Measurements from ENCODE around the gene DTNB. TPM values are rescaled to one million over a fixed set of nuclear protein-coding genes. Genes with fewer than 3 reads are reported as not detected.

Gene DTNB
- total and polyA plus RNA-seq, 2 donors (not counting 3 experiments of a cell fraction or from before 2014, with no cell fraction given) = 11.5 to 17.0 TPM

GRCh38 chr2:25473131-25473530, 200.2 kb downstream of the DTNB start:
- CTCF ChIA-PET = interaction anchor here (1.0 to 1.2 kb wide), 2 partner anchors 111 to 192 kb away, joined by 3 read pairs; no protein-coding TSS in a partner anchor
- BruUV-seq (replicated peaks) = no TSS peak
- H4K20me1 ChIP-seq (replicated peaks; ENCODE audit: control insufficient read depth, extremely low read depth, insufficient read depth, low read length) = no peaks in the 10 kb centered on the region
- no peak for FAIRE-seq
- no peaks in the 10 kb centered on the region for H3K27me3 ChIP-seq (ENCODE audit: control insufficient read depth in 2 of 2, insufficient read depth in 2 of 2, low read length in 2 of 2)
- no peaks in the 10 kb centered on the region for H3K79me2 ChIP-seq (ENCODE audit: control insufficient read depth, insufficient read depth, low read length)
- DNase-seq (ENCODE audit: low read depth, low spot score) = no peak
- H2AFZ ChIP-seq (ENCODE audit: low read depth, low read length) = no peak overlapping the region
- POLR2A ChIA-PET = no interaction called here
- no peak overlapping the region for H3K4me2 ChIP-seq (ENCODE audit: insufficient read depth, low read length)
- dilution Hi-C loops (cut with MboI; ENCODE audit: extremely low pct_ligation_motif_present, low sequenced_read_pairs) (no loop called here), intact Hi-C loops (cut with micrococcal nuclease) (no loop called here)
- no peaks in the 10 kb centered on the region for H3K36me3 ChIP-seq (ENCODE audit: control insufficient read depth in 2 of 2, extremely low read depth in 1 of 2, insufficient read depth in 2 of 2, low read length in 2 of 2)
- no peak overlapping the region for H3K4me3 ChIP-seq (replicated peaks in 1 of 3; ENCODE audit: insufficient read depth in 1 of 3, low read depth in 1 of 3, low read length in 3 of 3)
- no peaks in the 10 kb centered on the region for H3K9me3 ChIP-seq (replicated peaks; ENCODE audit: control insufficient read depth, insufficient read depth, low read length)
- TF ChIP-seq POLR2A (IDR thresholded peaks at IDR 0.05; ENCODE audit: low read depth, low read length) = no peak
- TF ChIP-seq POLR2AphosphoS5 (IDR thresholded peaks at IDR 0.05; ENCODE audit: insufficient read depth, low read depth, low read length) = no peak
- TF ChIP-seq GATA2 (IDR thresholded peaks at IDR 0.05; ENCODE audit: insufficient read depth, insufficient read length, low read depth, low read length) = no peak
- TF ChIP-seq CTCF (IDR thresholded peaks at IDR 0.05; ENCODE audit: extremely low read depth in 1 of 2, insufficient read depth in 1 of 2, low read depth in 1 of 2, low read length in 2 of 2) = no peak
- no peak for TF ChIP-seq FOS (IDR thresholded peaks at IDR 0.05; ENCODE audit: borderline replicate concordance, insufficient read depth, low read length)
- TF ChIP-seq MYC (IDR thresholded peaks at IDR 0.05; ENCODE audit: low read depth, low read length) = no peak
- TF ChIP-seq JUN (IDR thresholded peaks at IDR 0.05; ENCODE audit: borderline replicate concordance, insufficient read depth, insufficient read length, low read depth) = no peak
- TF ChIP-seq MAX (IDR thresholded peaks at IDR 0.05; ENCODE audit: insufficient read depth, insufficient read length) = no peak
- no peak for TF ChIP-seq EZH2 (IDR thresholded peaks at IDR 0.05; ENCODE audit: borderline replicate concordance, low read depth, low read length, severe bottlenecking)
- H3K4me1 ChIP-seq (ENCODE audit: control insufficient read depth, extremely low read depth, insufficient read depth, low read length) = no peaks in the 10 kb centered on the region
- H3K9ac ChIP-seq (replicated peaks; ENCODE audit: extremely low read depth, insufficient read depth, low read length) = no peak overlapping the region
- no peak overlapping the region for H3K27ac ChIP-seq (ENCODE audit: insufficient read depth, low read depth, low read length)
- no peaks in the 10 kb centered on the region for H3K9me1 ChIP-seq (replicated peaks; ENCODE audit: control insufficient read depth, extremely low read depth, insufficient read depth, low read length)
